NCI-H2196 treated with DMSO at 0.1 percent for 48 hours (cell line): ENCODE data around the gene CNGA4.
"Not testable (repeated sequence)": the region's sequence is repeated elsewhere in the genome, so short reads cannot be mapped to it uniquely, and the experiment has no call there.

ENCODE experiments used
- DNase-seq: peaks from one replicate; lab custom pipeline; 2025; ENCODE audit not compliant: unreplicated experiment; lab: John Stamatoyannopoulos, UW

CNGA4 gene

DNA sequence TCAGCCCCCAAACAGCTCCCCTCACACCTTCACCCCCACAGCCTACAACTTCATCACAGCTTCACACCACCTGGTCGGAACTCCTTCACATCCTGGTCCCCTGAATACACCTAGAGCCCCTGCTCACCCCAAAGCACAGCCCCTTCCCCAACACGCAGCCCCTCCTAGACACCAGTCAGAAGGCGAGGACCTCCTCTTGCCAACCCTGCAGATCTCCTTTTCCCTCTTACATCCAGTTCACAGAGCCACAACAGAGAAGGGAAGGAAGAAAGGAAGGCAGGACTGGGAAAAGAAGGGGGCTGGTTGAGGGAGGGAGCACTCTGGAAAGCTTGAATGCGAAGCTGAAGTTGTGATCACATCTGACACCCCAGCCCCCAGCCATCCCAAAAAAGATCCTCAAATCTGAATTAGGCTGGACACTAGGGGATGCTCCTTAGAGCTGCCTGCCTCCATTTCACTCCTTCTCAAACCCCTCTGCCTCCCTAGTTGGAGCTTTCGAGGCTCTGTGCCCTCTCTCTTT is 21.4 kb downstream of the CNGA4 start:
- DNase-seq = no peak

DNA sequence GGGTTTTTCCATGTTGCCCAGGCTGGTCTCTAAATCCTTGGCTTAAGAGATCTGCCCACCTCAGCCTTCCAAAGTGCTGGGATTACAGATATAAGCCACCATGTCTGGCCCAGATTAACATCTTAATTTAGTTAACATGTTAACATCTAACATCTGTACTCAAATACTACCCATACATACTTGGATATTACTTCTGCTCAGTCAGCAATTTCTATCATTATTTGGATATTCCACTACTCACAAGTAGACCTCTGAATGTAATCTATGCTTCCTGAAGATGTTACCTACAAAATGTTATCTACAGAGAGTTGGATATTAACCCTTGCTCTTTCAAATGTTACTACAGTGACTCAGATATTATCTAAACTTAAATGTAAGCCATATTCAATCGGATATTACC is 24.8 kb downstream of the CNGA4 start:
- DNase-seq = no peak

- DNase-seq = no peak
These were observed 29.9 kb downstream of the CNGA4 start for GRCh38 chr11:6268820-6269219.

GRCh38 chr11:6269994-6270393 is 31.1 kb downstream of the CNGA4 start:
- DNase-seq = no peak

- DNase-seq = no peak
These were observed 31.8 kb downstream of the CNGA4 start for GRCh38 chr11:6270584-6271246.

DNA sequence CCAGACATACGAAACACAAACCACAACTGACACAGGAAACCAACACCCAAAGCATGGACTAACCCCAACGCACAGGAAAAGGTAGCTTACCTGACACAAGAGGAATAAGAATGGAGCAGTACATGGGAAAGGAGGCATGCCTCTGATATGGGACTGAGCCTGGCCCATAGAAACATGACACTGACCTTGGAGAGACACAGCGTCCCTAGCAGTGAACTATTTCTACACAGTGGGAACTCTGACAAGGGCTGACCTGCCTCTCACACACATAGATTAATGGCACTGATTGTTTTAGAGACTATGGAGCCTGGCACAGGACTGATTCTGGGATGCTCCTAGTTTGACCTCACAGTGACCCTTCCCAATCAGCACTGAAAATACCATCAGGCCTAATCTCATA is 32.7 kb downstream of the CNGA4 start:
- no peak for DNase-seq

DNA sequence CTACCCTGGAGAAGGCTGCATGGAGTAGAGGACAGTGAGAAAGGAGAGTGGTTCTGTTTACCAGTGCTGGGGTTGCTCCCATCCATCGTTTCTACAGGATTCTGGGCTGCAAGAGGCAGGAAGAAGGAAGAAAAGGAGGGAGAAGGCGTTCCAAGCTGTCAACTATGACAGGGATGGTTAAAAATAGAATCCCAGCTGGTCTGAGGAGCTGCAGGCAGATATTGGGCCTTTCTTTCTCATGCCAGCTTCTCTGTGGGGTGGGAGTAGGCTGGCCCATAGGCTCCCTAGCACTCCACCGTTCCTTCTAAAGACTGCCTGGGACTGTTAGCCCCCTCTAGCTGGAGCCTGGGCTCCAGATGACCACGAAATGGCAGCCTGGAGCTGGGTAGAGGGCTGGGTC is 34.3 kb downstream of the CNGA4 start:
- DNase-seq = no peak

GRCh38 chr11:6280809-6281208 is 41.9 kb downstream of the CNGA4 start:
- DNase-seq = not testable (repeated sequence)

GRCh38 chr11:6283453-6284023 is 44.6 kb downstream of the CNGA4 start:
- DNase-seq = no peak

GRCh38 chr11:6284250-6284649 is 45.4 kb downstream of the CNGA4 start:
- no peak for DNase-seq

DNA sequence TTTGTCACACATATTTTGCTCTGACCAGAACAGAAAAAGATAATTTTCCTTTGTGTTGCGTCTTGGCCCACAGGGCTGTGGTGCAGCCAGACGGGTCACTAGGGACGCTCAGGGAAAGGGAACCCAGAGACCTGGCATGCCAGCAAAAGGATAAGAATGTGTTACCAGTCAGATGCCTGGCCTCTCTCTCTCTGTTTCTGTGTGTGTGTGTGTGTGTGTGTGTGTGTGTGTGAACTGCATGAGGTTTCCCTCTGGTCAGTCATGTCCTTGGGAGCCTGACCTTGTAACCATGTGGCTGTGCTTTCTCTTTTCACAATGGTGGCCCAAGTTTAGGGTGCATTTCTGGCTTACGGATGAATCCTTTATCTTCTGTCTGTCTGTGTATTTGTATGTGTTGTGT is 46.1 kb downstream of the CNGA4 start:
- no peak for DNase-seq
